Peyer's patch (tissue), 4 donors: ENCODE results near the gene IGFLR1. TPM values are rescaled to one million over a fixed set of nuclear protein-coding genes. Genes with fewer than 3 reads are reported as not detected.

Source experiments
- DNase-seq, 3 donors: peaks; one replicate each; pipeline ENCODE4 v3.0.0-alpha.2; 2017 to 2019
- H3K27ac ChIP-seq, 4 donors: fragments of 200-600 bp; sonication (generic); one replicate each; pipeline ENCODE4 v1.5.1; 2016 to 2019
- H3K27me3 ChIP-seq, 2 donors: fragments of 200-600 bp; sonication (generic); one replicate each; pipeline ENCODE4 v1.5.1; 2019
- H3K36me3 ChIP-seq, 3 donors: fragments of 200-600 bp; sonication (generic); one replicate each; pipeline ENCODE4 v1.5.1; 2016 to 2019
- H3K4me1 ChIP-seq, 4 donors: fragments of 200-600 bp; sonication (generic); one replicate each; pipeline ENCODE4 v1.5.1; 2016 to 2019
- H3K4me3 ChIP-seq, 4 donors: fragments of 200-600 bp; sonication (generic); 1 replicate in 3 of 4; 2 replicates in 1 of 4; pipeline ENCODE4 v1.5.1; 2016 to 2019; ENCODE audit warnings: mild to moderate bottlenecking in 1 of 4
- H3K9me3 ChIP-seq, 4 donors: fragments of 200-600 bp; sonication (generic); one replicate each; pipeline ENCODE4 v1.5.1; 2016 to 2019; ENCODE audit warnings: mild to moderate bottlenecking in 1 of 4
- POLR2A ChIP-seq, 2 donors: fragments of 450-650 bp; IDR thresholded peaks; one replicate each; pipeline ENCODE4 v1.5.1; 2017; ENCODE audit warnings: antibody characterized with exemption in 2 of 2, mild to moderate bottlenecking in 2 of 2, moderate library complexity in 2 of 2
- total RNA-seq, 4 donors: library from RNA; depleted of rRNA; stranded (reverse); fragments of >200 nt; gene quantifications; one replicate each; pipeline ENCODE4 v1.1.0, GENCODE V29; 2016
- TF ChIP-seq, protein P1 (sequence below), 6 experiments: fragments of 450-650 bp in 4 of 6; fragments of 200-600 bp in 2 of 6; sonication (generic) in 1 of 6; IDR thresholded peaks; one replicate each; pipeline ENCODE4 v1.5.1; 2017 to 2019; ENCODE audit warnings: antibody characterized with exemption in 6 of 6, mild to moderate bottlenecking in 3 of 6, moderate library complexity in 1 of 6

The IGFLR1 gene
- total RNA-seq, 4 donors from 2014 or later, result 8.3 to 14.2 (median 12.3) TPM

DNA sequence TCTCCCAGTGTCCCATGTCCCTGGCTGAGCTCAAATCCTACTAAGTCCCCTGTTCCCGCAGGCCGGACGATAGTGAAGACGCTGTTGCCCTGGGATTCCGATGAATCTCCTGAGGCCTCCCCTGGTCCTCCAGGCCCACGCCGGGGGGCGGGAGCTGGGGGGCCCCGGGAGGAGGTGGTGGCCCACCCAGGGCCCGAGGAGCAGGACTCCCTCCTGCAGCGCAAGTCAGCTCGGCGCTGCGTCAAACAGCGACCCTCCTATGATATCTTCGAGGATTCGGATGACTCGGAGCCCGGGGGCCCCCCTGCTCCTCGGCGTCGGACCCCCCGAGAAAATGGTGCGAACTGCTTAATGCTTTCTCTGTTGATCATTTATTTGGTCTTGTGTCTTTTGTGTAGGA lies 18.6 kb downstream of the IGFLR1 start:
- TF ChIP-seq POLR2A (IDR thresholded peaks at IDR 0.05), result no peak
- TF ChIP-seq, protein P1, sequence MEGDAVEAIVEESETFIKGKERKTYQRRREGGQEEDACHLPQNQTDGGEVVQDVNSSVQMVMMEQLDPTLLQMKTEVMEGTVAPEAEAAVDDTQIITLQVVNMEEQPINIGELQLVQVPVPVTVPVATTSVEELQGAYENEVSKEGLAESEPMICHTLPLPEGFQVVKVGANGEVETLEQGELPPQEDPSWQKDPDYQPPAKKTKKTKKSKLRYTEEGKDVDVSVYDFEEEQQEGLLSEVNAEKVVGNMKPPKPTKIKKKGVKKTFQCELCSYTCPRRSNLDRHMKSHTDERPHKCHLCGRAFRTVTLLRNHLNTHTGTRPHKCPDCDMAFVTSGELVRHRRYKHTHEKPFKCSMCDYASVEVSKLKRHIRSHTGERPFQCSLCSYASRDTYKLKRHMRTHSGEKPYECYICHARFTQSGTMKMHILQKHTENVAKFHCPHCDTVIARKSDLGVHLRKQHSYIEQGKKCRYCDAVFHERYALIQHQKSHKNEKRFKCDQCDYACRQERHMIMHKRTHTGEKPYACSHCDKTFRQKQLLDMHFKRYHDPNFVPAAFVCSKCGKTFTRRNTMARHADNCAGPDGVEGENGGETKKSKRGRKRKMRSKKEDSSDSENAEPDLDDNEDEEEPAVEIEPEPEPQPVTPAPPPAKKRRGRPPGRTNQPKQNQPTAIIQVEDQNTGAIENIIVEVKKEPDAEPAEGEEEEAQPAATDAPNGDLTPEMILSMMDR (IDR thresholded peaks at IDR 0.05), result no peak
- peaks cover 0 to 89% (median 4%) of the 10 kb centered on the region in 3 donors for H3K36me3 ChIP-seq
- H3K27me3 ChIP-seq, result no peaks in the 10 kb centered on the region
- H3K27ac ChIP-seq, result no peak overlapping the region
- H3K4me1 ChIP-seq, result peaks cover 0 to 14% (median 4%) of the 10 kb centered on the region in 4 donors
- H3K9me3 ChIP-seq, result no peaks in the 10 kb centered on the region
- no peak overlapping the region for H3K4me3 ChIP-seq
- DNase-seq, result no peak

DNA sequence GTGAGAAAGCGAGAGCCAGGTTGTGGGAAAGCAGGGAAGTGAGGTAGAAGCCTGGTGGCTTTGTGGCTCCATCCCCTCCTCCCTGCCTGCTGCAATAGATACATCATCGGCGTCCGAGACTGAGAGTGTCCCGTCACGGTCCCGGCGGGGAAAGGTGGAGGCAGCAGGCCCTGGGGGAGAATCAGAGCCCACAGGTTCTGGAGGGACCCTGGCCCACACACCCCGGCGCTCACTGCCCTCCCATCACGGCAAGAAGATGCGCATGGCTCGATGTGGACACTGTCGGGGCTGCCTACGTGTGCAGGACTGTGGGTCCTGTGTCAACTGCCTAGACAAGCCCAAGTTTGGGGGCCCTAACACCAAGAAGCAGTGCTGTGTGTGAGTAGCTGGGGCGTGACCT lies 19.4 kb downstream of the IGFLR1 start:
- Histone ChIP-seq H3K4me3 (no peak overlapping the region), H3K9me3 (no peaks in the 10 kb centered on the region), H3K27ac (no peak overlapping the region), H3K4me1 (peaks cover 0 to 16% (median 4%) of the 10 kb centered on the region in 4 donors), H3K27me3 (no peaks in the 10 kb centered on the region), H3K36me3 (peaks cover 0 to 81% (median 4%) of the 10 kb centered on the region in 3 donors)
- DNase-seq, result no peak
- no peak for TF ChIP-seq POLR2A (IDR thresholded peaks at IDR 0.05)
- TF ChIP-seq, protein P1 (IDR thresholded peaks at IDR 0.05), result no peak

DNA sequence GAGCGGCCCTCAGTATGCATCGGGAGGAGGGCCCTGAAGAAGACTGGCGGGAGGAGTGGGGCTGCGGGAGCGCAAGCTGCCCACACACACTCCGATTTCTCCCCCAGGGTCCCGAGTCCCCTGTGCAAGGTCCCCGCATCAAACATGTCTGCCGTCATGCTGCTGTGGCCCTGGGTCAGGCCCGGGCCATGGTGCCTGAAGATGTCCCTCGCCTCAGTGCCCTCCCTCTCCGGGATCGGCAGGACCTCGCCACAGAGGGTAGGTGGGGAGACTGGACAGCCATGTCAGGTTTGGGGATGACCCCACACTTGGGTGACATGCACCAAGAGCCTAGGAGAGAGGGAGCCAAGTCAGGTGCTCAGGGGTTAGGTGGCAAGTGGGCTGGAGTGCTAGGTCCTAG lies 19.8 kb downstream of the IGFLR1 start:
- H3K4me1 ChIP-seq, result peaks cover 0 to 16% (median 4%) of the 10 kb centered on the region in 4 donors
- no peak for TF ChIP-seq POLR2A (IDR thresholded peaks at IDR 0.05)
- TF ChIP-seq, protein P1 (IDR thresholded peaks at IDR 0.05), result no peak
- no peaks in the 10 kb centered on the region for H3K27me3 ChIP-seq
- H3K27ac ChIP-seq, result no peak overlapping the region
- no peaks in the 10 kb centered on the region for H3K9me3 ChIP-seq
- H3K4me3 ChIP-seq, result no peak overlapping the region
- peaks cover 0 to 77% (median 4%) of the 10 kb centered on the region in 3 donors for H3K36me3 ChIP-seq
- no peak for DNase-seq

DNA sequence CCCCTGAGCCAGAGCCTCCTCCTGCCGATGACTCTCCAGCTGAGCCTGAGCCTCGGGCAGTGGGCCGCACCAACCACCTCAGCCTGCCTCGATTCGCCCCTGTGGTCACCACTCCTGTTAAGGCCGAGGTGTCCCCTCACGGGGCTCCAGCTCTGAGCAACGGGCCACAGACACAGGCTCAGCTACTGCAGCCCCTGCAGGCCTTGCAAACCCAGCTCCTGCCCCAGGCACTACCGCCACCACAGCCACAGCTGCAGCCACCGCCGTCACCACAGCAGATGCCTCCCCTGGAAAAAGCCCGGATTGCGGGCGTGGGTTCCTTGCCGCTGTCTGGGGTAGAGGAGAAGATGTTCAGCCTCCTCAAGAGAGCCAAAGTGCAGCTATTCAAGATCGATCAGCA lies 20.9 kb downstream of the IGFLR1 start:
- H3K4me1 ChIP-seq, result peaks cover 0 to 18% (median 4%) of the 10 kb centered on the region in 4 donors
- no peak overlapping the region for H3K4me3 ChIP-seq
- no peak for DNase-seq
- H3K36me3 ChIP-seq, result peaks cover 0 to 66% (median 4%) of the 10 kb centered on the region in 3 donors
- no peak overlapping the region for H3K27ac ChIP-seq
- H3K27me3 ChIP-seq, result no peaks in the 10 kb centered on the region
- TF ChIP-seq, protein P1 (IDR thresholded peaks at IDR 0.05), result no peak
- TF ChIP-seq POLR2A (IDR thresholded peaks at IDR 0.05), result no peak
- H3K9me3 ChIP-seq, result no peaks in the 10 kb centered on the region

DNA sequence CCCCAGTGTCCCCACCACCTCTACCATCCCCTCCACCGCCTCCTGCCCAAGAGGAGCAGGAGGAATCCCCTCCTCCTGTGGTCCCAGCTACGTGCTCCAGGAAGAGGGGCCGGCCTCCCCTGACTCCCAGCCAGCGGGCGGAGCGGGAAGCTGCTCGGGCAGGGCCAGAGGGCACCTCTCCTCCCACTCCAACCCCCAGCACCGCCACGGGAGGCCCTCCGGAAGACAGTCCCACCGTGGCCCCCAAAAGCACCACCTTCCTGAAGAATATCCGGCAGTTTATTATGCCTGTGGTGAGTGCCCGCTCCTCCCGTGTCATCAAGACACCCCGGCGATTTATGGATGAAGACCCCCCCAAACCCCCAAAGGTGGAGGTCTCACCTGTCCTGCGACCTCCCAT lies 21.6 kb downstream of the IGFLR1 start:
- Histone ChIP-seq H3K27me3 (no peaks in the 10 kb centered on the region), H3K36me3 (peaks cover 0 to 58% (median 0%) of the 10 kb centered on the region in 3 donors)
- TF ChIP-seq, protein P1 (IDR thresholded peaks at IDR 0.05), result no peak
- TF ChIP-seq POLR2A (IDR thresholded peaks at IDR 0.05), result no peak

DNA sequence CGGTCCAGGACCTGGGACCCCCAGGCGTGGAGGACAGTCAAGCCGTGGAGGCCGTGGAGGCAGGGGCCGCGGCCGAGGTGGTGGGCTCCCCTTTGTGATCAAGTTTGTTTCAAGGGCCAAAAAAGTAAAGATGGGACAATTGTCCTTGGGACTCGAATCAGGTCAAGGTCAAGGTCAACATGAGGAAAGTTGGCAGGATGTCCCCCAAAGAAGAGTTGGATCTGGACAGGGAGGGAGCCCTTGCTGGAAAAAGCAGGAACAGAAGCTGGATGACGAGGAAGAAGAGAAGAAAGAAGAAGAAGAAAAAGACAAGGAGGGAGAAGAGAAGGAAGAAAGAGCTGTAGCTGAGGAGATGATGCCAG lies 22.1 kb downstream of the IGFLR1 start:
- H3K4me1 ChIP-seq, result peaks cover 0 to 30% (median 13%) of the 10 kb centered on the region in 4 donors
- H3K27ac ChIP-seq, result no peak overlapping the region
- TF ChIP-seq, protein P1 (IDR thresholded peaks at IDR 0.05), result no peak
- no peak for TF ChIP-seq POLR2A (IDR thresholded peaks at IDR 0.05)
- H3K4me3 ChIP-seq, result no peak overlapping the region
- peaks cover 0 to 53% (median 0%) of the 10 kb centered on the region in 3 donors for H3K36me3 ChIP-seq
- no peak for DNase-seq
- no peaks in the 10 kb centered on the region for H3K27me3 ChIP-seq
- H3K9me3 ChIP-seq, result no peaks in the 10 kb centered on the region

More for the DNA sequence above, 21.6 kb downstream of the IGFLR1 start:
- DNase-seq, result no peak
- H3K27ac ChIP-seq, result no peak overlapping the region
- H3K4me1 ChIP-seq, result peaks cover 0 to 25% (median 10%) of the 10 kb centered on the region in 4 donors
- no peaks in the 10 kb centered on the region for H3K9me3 ChIP-seq
- no peak overlapping the region for H3K4me3 ChIP-seq
